ENCODE results near the gene GRIK5.

Gene GRIK5

DNA sequence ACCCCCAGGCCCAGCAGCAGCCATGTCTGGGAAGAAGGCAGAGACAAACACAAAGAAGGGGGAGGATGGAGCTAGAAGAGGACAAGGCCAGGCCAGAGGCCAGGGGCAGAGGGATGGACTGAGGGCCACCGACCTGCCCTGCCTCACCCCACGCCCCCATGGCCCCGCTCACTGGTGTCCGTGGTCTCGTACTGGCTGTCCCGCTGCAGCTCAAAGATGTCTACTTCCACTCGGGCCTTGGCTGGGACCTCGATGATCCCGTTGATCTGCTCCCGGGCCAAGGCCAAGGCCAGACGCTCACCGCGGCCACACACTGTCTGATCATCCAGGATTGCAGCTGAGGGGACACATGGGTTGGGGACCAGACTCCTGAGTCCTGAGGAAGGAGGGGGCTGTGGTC is 5.0 kb downstream of the GRIK5 start:
- no peak overlapping the region for H3K4me3 Mint-ChIP-seq
- peaks cover 8% of the 10 kb centered on the region for H3K36me3 Mint-ChIP-seq (ENCODE audit: low read depth)
- H3K4me1 Mint-ChIP-seq, result no peaks in the 10 kb centered on the region
- no peaks in the 10 kb centered on the region for H3K9me3 Mint-ChIP-seq
- H3K27ac Mint-ChIP-seq, result no peak overlapping the region
- no peaks in the 10 kb centered on the region for H3K27me3 Mint-ChIP-seq (ENCODE audit: low read depth)
- TF ChIP-seq, protein P1, sequence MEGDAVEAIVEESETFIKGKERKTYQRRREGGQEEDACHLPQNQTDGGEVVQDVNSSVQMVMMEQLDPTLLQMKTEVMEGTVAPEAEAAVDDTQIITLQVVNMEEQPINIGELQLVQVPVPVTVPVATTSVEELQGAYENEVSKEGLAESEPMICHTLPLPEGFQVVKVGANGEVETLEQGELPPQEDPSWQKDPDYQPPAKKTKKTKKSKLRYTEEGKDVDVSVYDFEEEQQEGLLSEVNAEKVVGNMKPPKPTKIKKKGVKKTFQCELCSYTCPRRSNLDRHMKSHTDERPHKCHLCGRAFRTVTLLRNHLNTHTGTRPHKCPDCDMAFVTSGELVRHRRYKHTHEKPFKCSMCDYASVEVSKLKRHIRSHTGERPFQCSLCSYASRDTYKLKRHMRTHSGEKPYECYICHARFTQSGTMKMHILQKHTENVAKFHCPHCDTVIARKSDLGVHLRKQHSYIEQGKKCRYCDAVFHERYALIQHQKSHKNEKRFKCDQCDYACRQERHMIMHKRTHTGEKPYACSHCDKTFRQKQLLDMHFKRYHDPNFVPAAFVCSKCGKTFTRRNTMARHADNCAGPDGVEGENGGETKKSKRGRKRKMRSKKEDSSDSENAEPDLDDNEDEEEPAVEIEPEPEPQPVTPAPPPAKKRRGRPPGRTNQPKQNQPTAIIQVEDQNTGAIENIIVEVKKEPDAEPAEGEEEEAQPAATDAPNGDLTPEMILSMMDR (IDR thresholded peaks at IDR 0.05; ENCODE audit: unreplicated experiment in 3 of 3), result no peak

DNA sequence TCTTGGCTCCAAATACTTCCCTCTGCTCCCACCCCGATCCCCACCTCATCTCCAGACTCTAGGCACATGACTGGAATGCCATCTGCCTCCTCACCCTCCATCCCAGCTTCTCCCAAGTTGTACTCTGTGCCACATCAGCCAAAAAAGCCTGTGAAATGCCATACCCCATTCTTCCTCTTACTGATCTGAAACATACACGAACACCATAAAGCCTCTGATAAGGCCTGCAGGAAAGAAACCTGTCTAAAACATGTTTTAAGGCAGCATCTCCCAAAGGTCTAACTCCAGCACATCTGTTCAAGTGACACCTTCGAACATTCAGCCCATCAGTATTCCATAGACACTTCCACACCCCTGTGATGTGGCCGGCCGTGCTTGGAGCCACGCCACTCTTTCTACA is 5.6 kb downstream of the GRIK5 start:
- no peaks in the 10 kb centered on the region for H3K9me3 Mint-ChIP-seq
- H3K36me3 Mint-ChIP-seq (ENCODE audit: low read depth), result peaks cover 13% of the 10 kb centered on the region
- TF ChIP-seq, protein P1 (IDR thresholded peaks at IDR 0.05; ENCODE audit: unreplicated experiment in 3 of 3), result no peak
- H3K27ac Mint-ChIP-seq, result no peak overlapping the region
- H3K27me3 Mint-ChIP-seq (ENCODE audit: low read depth), result no peaks in the 10 kb centered on the region
- H3K4me3 Mint-ChIP-seq, result no peak overlapping the region
- H3K4me1 Mint-ChIP-seq, result no peaks in the 10 kb centered on the region

DNA sequence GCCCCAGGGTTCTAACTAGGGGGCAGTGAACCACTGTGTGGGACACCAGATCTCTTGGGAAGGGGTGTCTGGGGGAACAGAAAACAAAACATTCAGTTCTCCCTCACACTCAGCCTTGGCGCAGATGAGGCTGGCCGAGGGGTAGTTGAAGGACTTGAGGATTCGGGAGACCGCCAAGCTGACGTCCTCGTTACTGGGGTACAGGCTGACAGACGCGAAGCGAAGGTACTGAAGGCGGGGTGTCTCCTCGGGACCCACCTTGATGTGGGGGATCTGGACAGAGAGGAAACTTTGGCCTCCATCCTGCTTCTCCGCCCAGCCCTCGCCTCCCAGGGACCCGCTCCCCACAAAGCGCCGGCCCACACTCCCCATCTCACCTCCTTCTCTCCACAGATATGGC is 7.6 kb downstream of the GRIK5 start:
- H3K27me3 Mint-ChIP-seq (ENCODE audit: low read depth), result no peaks in the 10 kb centered on the region
- H3K4me3 Mint-ChIP-seq, result no peak overlapping the region
- H3K9me3 Mint-ChIP-seq, result no peaks in the 10 kb centered on the region
- TF ChIP-seq, protein P1 (IDR thresholded peaks at IDR 0.05; ENCODE audit: unreplicated experiment in 3 of 3), result no peak
- peaks cover 13% of the 10 kb centered on the region for H3K36me3 Mint-ChIP-seq (ENCODE audit: low read depth)
- H3K27ac Mint-ChIP-seq, result no peak overlapping the region
- H3K4me1 Mint-ChIP-seq, result no peaks in the 10 kb centered on the region

DNA sequence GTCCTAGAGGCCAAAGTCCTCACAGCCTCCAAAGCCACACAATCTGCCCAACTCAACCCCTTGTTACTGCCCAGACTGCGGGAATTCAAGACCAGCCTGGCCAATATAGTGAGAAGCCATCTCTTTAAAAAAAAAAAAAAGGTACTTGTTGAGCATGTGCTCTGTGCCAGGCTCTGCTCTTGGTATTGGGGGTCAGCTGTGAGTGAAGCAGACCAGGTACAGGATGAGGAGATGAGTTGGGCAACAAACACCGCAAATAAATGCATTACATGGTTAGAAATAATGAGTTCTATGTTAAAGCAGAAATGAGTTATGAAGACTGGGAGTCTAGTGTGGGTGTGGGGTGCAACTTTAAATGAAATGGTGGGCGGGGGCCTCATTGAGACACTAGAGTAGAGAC is 9.9 kb downstream of the GRIK5 start:
- H3K4me1 Mint-ChIP-seq, result no peaks in the 10 kb centered on the region
- H3K27ac Mint-ChIP-seq, result no peak overlapping the region
- no peaks in the 10 kb centered on the region for H3K27me3 Mint-ChIP-seq (ENCODE audit: low read depth)
- no peaks in the 10 kb centered on the region for H3K9me3 Mint-ChIP-seq
- no peak overlapping the region for H3K4me3 Mint-ChIP-seq
- peaks cover 19% of the 10 kb centered on the region for H3K36me3 Mint-ChIP-seq (ENCODE audit: low read depth)
- TF ChIP-seq, protein P1 (IDR thresholded peaks at IDR 0.05; ENCODE audit: unreplicated experiment in 3 of 3), result no peak

DNA sequence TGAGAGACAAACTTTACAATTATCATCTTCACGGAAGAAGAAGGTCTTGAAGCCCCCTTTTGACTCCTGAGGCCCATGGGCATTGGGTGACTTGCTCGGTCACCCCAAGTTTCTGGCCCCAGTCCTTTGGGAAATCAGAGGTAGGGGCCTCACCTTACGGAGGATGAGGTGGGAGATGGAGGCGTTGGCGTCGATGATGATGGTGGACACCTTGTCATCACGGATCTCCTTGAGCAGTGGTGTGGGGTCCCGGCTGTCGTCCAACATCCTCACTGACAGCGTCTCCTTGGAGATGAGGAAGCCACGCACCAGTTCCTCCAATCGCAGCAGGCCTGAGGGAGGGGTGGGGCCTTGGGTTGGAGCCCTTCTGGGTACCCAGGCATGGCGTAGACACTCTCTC is 10.8 kb downstream of the GRIK5 start:
- Mint-ChIP-seq H3K9me3 (no peaks in the 10 kb centered on the region), H3K27ac (no peak overlapping the region), H3K4me3 (no peak overlapping the region), H3K27me3 (ENCODE audit: low read depth) (no peaks in the 10 kb centered on the region), H3K4me1 (no peaks in the 10 kb centered on the region), H3K36me3 (ENCODE audit: low read depth) (peaks cover 19% of the 10 kb centered on the region)
- TF ChIP-seq, protein P1 (IDR thresholded peaks at IDR 0.05; ENCODE audit: unreplicated experiment in 3 of 3), result no peak

DNA sequence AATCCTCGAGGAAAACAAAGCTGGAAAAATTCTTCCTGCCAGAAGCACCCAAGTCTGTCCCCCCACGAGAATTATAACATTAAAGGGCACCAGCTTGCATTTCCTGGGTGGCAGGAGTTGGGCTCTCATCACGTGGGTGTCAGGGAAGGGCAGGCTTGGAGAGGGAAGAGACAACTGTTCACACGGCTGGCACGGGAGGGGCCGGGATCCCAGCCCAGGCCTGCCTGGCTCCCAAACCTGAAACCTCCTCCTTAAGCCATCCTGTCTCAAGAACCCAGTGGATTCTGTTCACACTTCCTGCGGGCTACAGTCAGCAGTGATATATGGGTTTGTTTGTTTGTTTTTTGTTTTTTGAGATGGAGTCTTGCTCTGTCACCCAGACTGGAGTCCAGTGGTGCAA is 12.2 kb downstream of the GRIK5 start:
- Mint-ChIP-seq H3K9me3 (no peaks in the 10 kb centered on the region), H3K27me3 (ENCODE audit: low read depth) (no peaks in the 10 kb centered on the region), H3K4me1 (no peaks in the 10 kb centered on the region), H3K36me3 (ENCODE audit: low read depth) (peaks cover 15% of the 10 kb centered on the region), H3K27ac (no peak overlapping the region), H3K4me3 (no peak overlapping the region)
- TF ChIP-seq, protein P1 (IDR thresholded peaks at IDR 0.05; ENCODE audit: unreplicated experiment in 3 of 3), result no peak

All from nephron (organoid).